GM19025 (cell line): ENCODE measurements around the gene MON2.

Experiments
- ATAC-seq: cut with Tn5 transposase; IDR thresholded peaks from one replicate; pipeline ENCODE4 v1.9.1; 2021; ENCODE audit warnings: mild to moderate bottlenecking, low read depth, moderate library complexity; ENCODE audit not compliant: unreplicated experiment

Gene MON2

GRCh38 chr12:62642486-62642885 lies 175.9 kb downstream of the MON2 start:
- ATAC-seq: no peak

- ATAC-seq: no peak
These were observed 176.9 kb downstream of the MON2 start for GRCh38 chr12:62643486-62643885.

- no peak for ATAC-seq
These were observed 179.9 kb downstream of the MON2 start for GRCh38 chr12:62646566-62646965.

GRCh38 chr12:62647586-62647985 lies 181.0 kb downstream of the MON2 start:
- ATAC-seq: no peak

GRCh38 chr12:62649412-62650138 lies 182.9 kb downstream of the MON2 start:
- no peak for ATAC-seq
